HEK293 (cell line): Measurements from ENCODE around the gene LRP8.
A peak's percentile ranks its signal among the peaks of the same experiment; 100 is the strongest.

Experiments
- CTCF ChIA-PET: fragments of 350-600 bp; formaldehyde crosslinking; extraction: SDS; loops from one replicate; lab custom pipeline; 2021; ENCODE audit warnings: antibody characterized with exemption; lab: Yijun Ruan, JAX
- POLR2A ChIA-PET: fragments of 300-600 bp; formaldehyde crosslinking; extraction: SDS; loops from one replicate; lab custom pipeline; 2020; ENCODE audit warnings: antibody characterized with exemption, inconsistent platforms; lab: Yijun Ruan, JAX
- H3K27ac ChIP-seq: fragments of 200-500 bp; sonication (Bioruptor generic); 2 replicates; pipeline ENCODE4 v1.5.1; 2014; ENCODE audit warnings: low read depth, low read length, control low read depth, inconsistent platforms; ENCODE audit errors: extremely low read depth
- H3K36me3 ChIP-seq, 2 experiments: fragments of 200-500 bp in 1 of 2; sonication (Bioruptor generic) in 1 of 2; 1 replicate in 1 of 2; 2 replicates in 1 of 2; pipeline ENCODE4 v1.5.1; 2014 to 2017; ENCODE audit warnings: inconsistent platforms in 2 of 2, low read length in 2 of 2; ENCODE audit not compliant: control insufficient read depth in 2 of 2, insufficient read depth in 1 of 2
- H3K4me1 ChIP-seq: fragments of 200-500 bp; sonication (Bioruptor generic); 2 replicates; pipeline ENCODE4 v1.5.1; 2014; ENCODE audit warnings: mild to moderate bottlenecking, low read length, inconsistent platforms; ENCODE audit not compliant: control insufficient read depth, insufficient read depth
- H3K4me3 ChIP-seq: 2 replicates; pipeline ENCODE4 v1.5.1; 2011; ENCODE audit warnings: low read depth, mild to moderate bottlenecking, control low read depth, low read length, moderate library complexity
- H3K9me3 ChIP-seq: fragments of 200-500 bp; sonication (Bioruptor generic); 2 replicates; pipeline ENCODE4 v1.5.1; 2014; ENCODE audit warnings: low read depth, low read length, inconsistent platforms; ENCODE audit not compliant: control insufficient read depth, insufficient read depth
- GFI1B ChIP-seq: fragments of 450-650 bp; formaldehyde crosslinking; IDR thresholded peaks from 2 replicates; pipeline ENCODE4 v1.5.1; 2016; ENCODE audit warnings: missing biosample characterization, missing genetic modification characterization
- GLI2 ChIP-seq: fragments of 450-650 bp; formaldehyde crosslinking; IDR thresholded peaks from 2 replicates; pipeline ENCODE4; 2017; ENCODE audit warnings: missing biosample characterization, missing genetic modification characterization, low read depth, borderline replicate concordance
- HOXA7 ChIP-seq: sonication (generic); formaldehyde crosslinking; IDR thresholded peaks from 2 replicates; pipeline ENCODE4 v1.8.1; 2022; ENCODE audit warnings: missing genetic modification reagents, borderline replicate concordance
- SALL2 ChIP-seq: fragments of 450-650 bp; formaldehyde crosslinking; IDR thresholded peaks from 2 replicates; pipeline ENCODE4 v1.5.0; 2017; ENCODE audit warnings: missing biosample characterization, mild to moderate bottlenecking, missing genetic modification characterization, borderline replicate concordance
- WT1 ChIP-seq: fragments of 450-650 bp; formaldehyde crosslinking; IDR thresholded peaks from 2 replicates; pipeline ENCODE4 v1.5.1; 2016; ENCODE audit warnings: missing biosample characterization, missing genetic modification characterization
- YY2 ChIP-seq: fragments of 450-650 bp; formaldehyde crosslinking; IDR thresholded peaks from 2 replicates; pipeline ENCODE4 v1.5.1; 2016; ENCODE audit warnings: missing biosample characterization, missing genetic modification characterization
- ZEB2 ChIP-seq: fragments of 450-650 bp; formaldehyde crosslinking; IDR thresholded peaks from 2 replicates; pipeline ENCODE4 v1.5.1; 2016; ENCODE audit warnings: missing biosample characterization, missing genetic modification characterization
- ZNF174 ChIP-seq: fragments of 450-650 bp; formaldehyde crosslinking; IDR thresholded peaks from 2 replicates; pipeline ENCODE4 v1.5.0; 2017; ENCODE audit warnings: missing biosample characterization, mild to moderate bottlenecking, missing genetic modification characterization
- ZNF202 ChIP-seq: fragments of 450-650 bp; formaldehyde crosslinking; IDR thresholded peaks from 2 replicates; pipeline ENCODE4 v1.5.1; 2016; ENCODE audit warnings: missing biosample characterization, missing genetic modification characterization, borderline replicate concordance
- ZNF280D ChIP-seq: fragments of 450-650 bp; formaldehyde crosslinking; IDR thresholded peaks from 2 replicates; pipeline ENCODE4 v1.5.1; 2016; ENCODE audit warnings: missing biosample characterization, missing genetic modification characterization
- ZNF548 ChIP-seq: fragments of 450-650 bp; formaldehyde crosslinking; IDR thresholded peaks from 2 replicates; pipeline ENCODE4 v1.5.1; 2016; ENCODE audit warnings: missing biosample characterization, missing genetic modification characterization
- ZNF580 ChIP-seq: fragments of 450-650 bp; formaldehyde crosslinking; IDR thresholded peaks from 2 replicates; pipeline ENCODE4 v1.5.1; 2016; ENCODE audit warnings: missing biosample characterization, missing genetic modification characterization
- ZNF610 ChIP-seq: fragments of 450-650 bp; formaldehyde crosslinking; IDR thresholded peaks from 2 replicates; pipeline ENCODE4 v1.5.1; 2016; ENCODE audit warnings: missing biosample characterization, missing genetic modification characterization, borderline replicate concordance
- ZNF639 ChIP-seq: fragments of 450-650 bp; formaldehyde crosslinking; IDR thresholded peaks from 2 replicates; pipeline ENCODE4 v1.5.1; 2016; ENCODE audit warnings: missing biosample characterization, missing genetic modification characterization
- ZNF76 ChIP-seq: fragments of 450-650 bp; formaldehyde crosslinking; IDR thresholded peaks from 2 replicates; pipeline ENCODE4; 2016; ENCODE audit warnings: low read depth, missing biosample characterization, missing genetic modification characterization, borderline replicate concordance
- ZNF768 ChIP-seq: fragments of 450-650 bp; formaldehyde crosslinking; IDR thresholded peaks from 2 replicates; pipeline ENCODE4 v1.5.1; 2018; ENCODE audit warnings: missing biosample characterization, mild to moderate bottlenecking, missing genetic modification characterization
- ZNF837 ChIP-seq: fragments of 450-650 bp; formaldehyde crosslinking; IDR thresholded peaks from 2 replicates; pipeline ENCODE4 v1.5.1; 2016; ENCODE audit warnings: missing biosample characterization, missing genetic modification characterization
- TF ChIP-seq, protein P1 (sequence below): fragments of 450-650 bp; formaldehyde crosslinking; IDR thresholded peaks from 2 replicates; pipeline ENCODE4 v1.5.1; 2017; ENCODE audit warnings: missing biosample characterization, missing genetic modification characterization
- TF ChIP-seq, protein P2 (sequence below): fragments of 450-650 bp; formaldehyde crosslinking; IDR thresholded peaks from 2 replicates; pipeline ENCODE4 v1.5.1; 2017; ENCODE audit warnings: missing biosample characterization, missing genetic modification characterization
- TF ChIP-seq, protein P3 (sequence below): fragments of 450-650 bp; formaldehyde crosslinking; IDR thresholded peaks from 2 replicates; pipeline ENCODE4 v1.5.1; 2017; ENCODE audit warnings: missing biosample characterization, missing genetic modification characterization
- TF ChIP-seq, protein P4 (sequence below): fragments of 450-650 bp; formaldehyde crosslinking; IDR thresholded peaks from 2 replicates; pipeline ENCODE4 v1.5.1; 2016; ENCODE audit warnings: missing biosample characterization, missing genetic modification characterization

LRP8 gene

DNA sequence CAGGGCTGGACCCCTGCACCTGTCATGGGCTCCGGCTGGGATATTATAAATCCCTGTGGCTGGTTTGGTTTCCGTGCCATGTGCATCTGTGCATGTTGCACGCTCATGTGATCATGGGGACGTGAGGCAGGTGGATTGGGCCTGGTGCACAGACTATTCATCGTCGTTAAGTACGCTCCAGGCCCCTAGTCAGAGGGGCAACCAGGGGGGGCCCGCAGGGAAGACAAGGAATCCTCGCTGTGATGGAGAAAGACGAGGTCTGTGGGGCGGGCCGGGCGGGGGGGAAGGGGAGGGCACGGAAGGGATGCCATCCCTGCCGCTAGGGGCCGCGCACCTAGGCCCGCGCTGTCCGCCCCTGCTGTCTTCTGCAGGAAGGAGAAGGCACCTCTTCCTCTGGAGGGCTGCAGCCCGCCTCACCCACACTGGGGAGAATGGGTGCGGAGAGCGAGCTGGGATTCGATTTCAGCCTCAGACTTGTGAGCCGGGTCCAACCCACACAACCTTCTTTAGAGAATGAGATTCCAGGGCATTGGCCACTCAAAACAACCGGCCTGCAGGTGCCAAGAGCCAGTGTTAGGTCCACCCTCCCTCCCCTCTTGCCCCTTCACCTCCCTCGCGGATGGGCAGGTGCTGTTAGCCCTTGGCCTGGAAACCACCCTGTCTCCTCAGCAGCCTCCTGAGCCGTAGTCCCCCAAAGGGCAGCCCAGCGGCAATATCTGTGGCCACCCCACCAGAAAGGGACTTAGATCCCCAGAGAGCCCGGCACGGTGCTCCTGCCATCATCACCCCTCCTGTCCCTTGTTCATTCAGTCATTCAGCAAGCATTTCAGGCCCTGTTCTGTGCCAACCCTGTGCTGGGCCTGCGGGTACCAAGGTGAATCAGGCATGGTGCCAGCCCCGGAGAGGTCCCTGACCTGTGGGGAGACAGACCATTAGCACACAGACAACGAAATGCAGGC, 950 bp upstream of the LRP8 start (continued):
- TF ChIP-seq HOXA7 (CRISPR knock-in tag) (no peak), ZNF580 (tag by site-specific recombination) (no peak), WT1 (tag by site-specific recombination) (no peak), ZNF280D (no peak), ZNF202 (tag by site-specific recombination) (no peak)
- TF ChIP-seq, protein P1, sequence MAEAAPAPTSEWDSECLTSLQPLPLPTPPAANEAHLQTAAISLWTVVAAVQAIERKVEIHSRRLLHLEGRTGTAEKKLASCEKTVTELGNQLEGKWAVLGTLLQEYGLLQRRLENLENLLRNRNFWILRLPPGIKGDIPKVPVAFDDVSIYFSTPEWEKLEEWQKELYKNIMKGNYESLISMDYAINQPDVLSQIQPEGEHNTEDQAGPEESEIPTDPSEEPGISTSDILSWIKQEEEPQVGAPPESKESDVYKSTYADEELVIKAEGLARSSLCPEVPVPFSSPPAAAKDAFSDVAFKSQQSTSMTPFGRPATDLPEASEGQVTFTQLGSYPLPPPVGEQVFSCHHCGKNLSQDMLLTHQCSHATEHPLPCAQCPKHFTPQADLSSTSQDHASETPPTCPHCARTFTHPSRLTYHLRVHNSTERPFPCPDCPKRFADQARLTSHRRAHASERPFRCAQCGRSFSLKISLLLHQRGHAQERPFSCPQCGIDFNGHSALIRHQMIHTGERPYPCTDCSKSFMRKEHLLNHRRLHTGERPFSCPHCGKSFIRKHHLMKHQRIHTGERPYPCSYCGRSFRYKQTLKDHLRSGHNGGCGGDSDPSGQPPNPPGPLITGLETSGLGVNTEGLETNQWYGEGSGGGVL (tag by site-specific recombination): no peak

DNA sequence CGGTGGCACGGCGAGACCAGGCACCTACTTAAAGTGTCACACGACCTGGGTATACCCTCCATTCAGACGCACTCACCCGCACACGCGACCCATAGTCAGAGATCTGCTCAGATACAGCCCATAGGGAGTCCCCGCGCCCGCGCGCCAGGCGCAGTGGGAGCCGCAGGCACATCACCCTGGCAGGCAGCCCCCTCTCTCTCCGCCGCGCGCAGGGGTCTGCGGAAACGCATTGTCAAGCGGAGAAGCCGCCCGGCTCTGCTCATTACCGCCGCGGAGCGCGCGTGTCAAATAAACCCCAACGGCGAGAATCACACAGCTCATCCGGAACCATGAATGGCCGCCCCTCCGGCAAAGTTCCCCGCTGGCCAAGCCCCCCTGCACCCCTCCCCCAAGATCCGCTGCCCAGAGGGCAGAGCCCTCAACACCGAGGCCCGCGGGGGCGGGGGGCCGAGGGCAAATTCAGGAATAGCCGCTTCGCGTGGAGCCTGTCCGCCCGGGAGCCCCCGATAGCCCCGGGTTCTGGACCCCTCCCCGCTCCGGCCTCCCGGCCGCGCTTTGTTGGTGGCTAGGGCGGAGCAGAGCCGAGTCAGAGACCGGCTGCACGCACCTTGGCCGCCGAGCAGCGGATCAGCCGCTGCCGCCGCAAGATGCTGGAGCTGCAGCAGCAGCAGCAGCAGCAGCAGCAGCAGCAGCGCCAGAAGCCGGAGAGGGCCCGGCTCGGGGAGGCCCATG, 522 bp downstream of the LRP8 start:
- ChIA-PET CTCF (interaction anchor here (1.3 to 2.0 kb wide), 2 partner anchors 10 to 66 kb away, joined by 3 to 6 read pairs; no protein-coding TSS in a partner anchor), POLR2A (interaction anchor here (0.5 to 1.2 kb wide), 2 partner anchors 9 to 31 kb away, joined by 3 read pairs; no protein-coding TSS in a partner anchor)
- peak overlapping the region; percentile 57 for H3K4me3 ChIP-seq
- peaks cover 0 to 30% of the 10 kb centered on the region in 2 experiments; a peak in 1 of 3 replicates for H3K36me3 ChIP-seq
- H3K9me3 ChIP-seq: no peaks in the 10 kb centered on the region
- peak overlapping the region; percentile 62; the same call in 1 of the 2 replicates for H3K27ac ChIP-seq
- H3K4me1 ChIP-seq: no peaks in the 10 kb centered on the region
- TF ChIP-seq ZNF174 (no peak), ZNF610 (tag by site-specific recombination) (no peak), GFI1B (tag by site-specific recombination) (no peak), ZEB2 (no peak), SALL2 (tag by site-specific recombination) (no peak), ZNF76 (tag by site-specific recombination) (no peak), GLI2 (tag by site-specific recombination) (no peak), ZNF639 (tag by site-specific recombination) (no peak), ZNF548 (no peak), ZNF837 (tag by site-specific recombination) (no peak), YY2 (tag by site-specific recombination) (no peak), ZNF768 (tag by site-specific recombination) (no peak)
- TF ChIP-seq, protein P2, sequence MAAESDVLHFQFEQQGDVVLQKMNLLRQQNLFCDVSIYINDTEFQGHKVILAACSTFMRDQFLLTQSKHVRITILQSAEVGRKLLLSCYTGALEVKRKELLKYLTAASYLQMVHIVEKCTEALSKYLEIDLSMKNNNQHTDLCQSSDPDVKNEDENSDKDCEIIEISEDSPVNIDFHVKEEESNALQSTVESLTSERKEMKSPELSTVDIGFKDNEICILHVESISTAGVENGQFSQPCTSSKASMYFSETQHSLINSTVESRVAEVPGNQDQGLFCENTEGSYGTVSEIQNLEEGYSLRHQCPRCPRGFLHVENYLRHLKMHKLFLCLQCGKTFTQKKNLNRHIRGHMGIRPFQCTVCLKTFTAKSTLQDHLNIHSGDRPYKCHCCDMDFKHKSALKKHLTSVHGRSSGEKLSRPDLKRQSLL: peak; percentile 70
- TF ChIP-seq, protein P3, sequence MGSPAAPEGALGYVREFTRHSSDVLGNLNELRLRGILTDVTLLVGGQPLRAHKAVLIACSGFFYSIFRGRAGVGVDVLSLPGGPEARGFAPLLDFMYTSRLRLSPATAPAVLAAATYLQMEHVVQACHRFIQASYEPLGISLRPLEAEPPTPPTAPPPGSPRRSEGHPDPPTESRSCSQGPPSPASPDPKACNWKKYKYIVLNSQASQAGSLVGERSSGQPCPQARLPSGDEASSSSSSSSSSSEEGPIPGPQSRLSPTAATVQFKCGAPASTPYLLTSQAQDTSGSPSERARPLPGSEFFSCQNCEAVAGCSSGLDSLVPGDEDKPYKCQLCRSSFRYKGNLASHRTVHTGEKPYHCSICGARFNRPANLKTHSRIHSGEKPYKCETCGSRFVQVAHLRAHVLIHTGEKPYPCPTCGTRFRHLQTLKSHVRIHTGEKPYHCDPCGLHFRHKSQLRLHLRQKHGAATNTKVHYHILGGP (tag by site-specific recombination): no peak
- TF ChIP-seq, protein P4, sequence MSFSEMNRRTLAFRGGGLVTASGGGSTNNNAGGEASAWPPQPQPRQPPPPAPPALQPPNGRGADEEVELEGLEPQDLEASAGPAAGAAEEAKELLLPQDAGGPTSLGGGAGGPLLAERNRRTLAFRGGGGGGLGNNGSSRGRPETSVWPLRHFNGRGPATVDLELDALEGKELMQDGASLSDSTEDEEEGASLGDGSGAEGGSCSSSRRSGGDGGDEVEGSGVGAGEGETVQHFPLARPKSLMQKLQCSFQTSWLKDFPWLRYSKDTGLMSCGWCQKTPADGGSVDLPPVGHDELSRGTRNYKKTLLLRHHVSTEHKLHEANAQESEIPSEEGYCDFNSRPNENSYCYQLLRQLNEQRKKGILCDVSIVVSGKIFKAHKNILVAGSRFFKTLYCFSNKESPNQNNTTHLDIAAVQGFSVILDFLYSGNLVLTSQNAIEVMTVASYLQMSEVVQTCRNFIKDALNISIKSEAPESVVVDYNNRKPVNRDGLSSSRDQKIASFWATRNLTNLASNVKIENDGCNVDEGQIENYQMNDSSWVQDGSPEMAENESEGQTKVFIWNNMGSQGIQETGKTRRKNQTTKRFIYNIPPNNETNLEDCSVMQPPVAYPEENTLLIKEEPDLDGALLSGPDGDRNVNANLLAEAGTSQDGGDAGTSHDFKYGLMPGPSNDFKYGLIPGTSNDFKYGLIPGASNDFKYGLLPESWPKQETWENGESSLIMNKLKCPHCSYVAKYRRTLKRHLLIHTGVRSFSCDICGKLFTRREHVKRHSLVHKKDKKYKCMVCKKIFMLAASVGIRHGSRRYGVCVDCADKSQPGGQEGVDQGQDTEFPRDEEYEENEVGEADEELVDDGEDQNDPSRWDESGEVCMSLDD (tag by site-specific recombination): peak; percentile 44; the same call in 1 of the 2 replicates
